Measurements from ENCODE around the gene JMJD4. TPM values are rescaled to one million over a fixed set of nuclear protein-coding genes. Genes with fewer than 3 reads are reported as not detected.

JMJD4 gene
- total and polyA plus RNA-seq, 2 of the 4 experiments (the other 2 are of a cell fraction) = 24.6 to 28.5 TPM

DNA sequence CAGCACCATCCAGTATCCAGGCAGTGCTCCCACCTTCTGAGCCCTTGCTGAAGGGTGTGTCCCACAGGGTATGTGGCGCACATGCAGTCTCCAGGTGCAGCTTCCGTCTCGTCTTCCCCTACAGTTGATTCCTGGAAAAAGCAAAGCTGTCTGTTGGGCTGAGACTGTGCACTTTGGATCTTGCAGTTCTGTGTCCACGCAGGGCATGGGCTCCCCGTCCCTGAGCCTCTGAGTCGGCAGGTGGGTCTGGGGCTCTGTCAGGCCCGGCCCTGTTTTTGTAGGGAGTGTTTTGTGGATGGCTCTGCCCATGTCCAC lies 33.0 kb upstream of the JMJD4 start:
- no peak overlapping the region for H3K14ac ChIP-seq (replicated peaks; ENCODE audit: low read depth, low read length)
- intact Hi-C loops (cut with micrococcal nuclease) (no loop called here), dilution Hi-C loops (cut with HindIII; ENCODE audit: low sequenced_read_pairs, unreplicated experiment) (no loop called here), in situ Hi-C loops (cut with MboI; ENCODE audit: low sequenced_read_pairs) (loop anchor here (10.0 kb wide), 1 partner anchor 317 kb away; the partner anchor contains the start of gene ARF1)
- H3K4me3 ChIP-seq (ENCODE audit: insufficient read depth, low read depth, low read length) = no peak overlapping the region
- no peaks in the 10 kb centered on the region for H3K27me3 ChIP-seq (ENCODE audit: control insufficient read depth, insufficient read depth, low read length)
- H4K8ac ChIP-seq (ENCODE audit: low read depth in 2 of 2, low read length in 2 of 2) = no peak overlapping the region
- no peak overlapping the region for H2BK120ac ChIP-seq (ENCODE audit: low read depth, low read length)
- H3K4ac ChIP-seq (ENCODE audit: low read depth, low read length) = no peak overlapping the region
- H3K4me1 ChIP-seq (ENCODE audit: control insufficient read depth, insufficient read depth, low read length) = peaks cover 10% of the 10 kb centered on the region
- CTCF ChIA-PET = no interaction called here
- BruUV-seq (replicated peaks) = no TSS peak
- peaks cover 9% of the 10 kb centered on the region for H3K9me1 ChIP-seq (ENCODE audit: insufficient read depth, low read length)
- peaks cover 28% of the 10 kb centered on the region for H3K36me3 ChIP-seq (ENCODE audit: control insufficient read depth, insufficient read depth, low read length)
- H3K4me2 ChIP-seq (ENCODE audit: low read depth, low read length) = no peak overlapping the region
- no peak overlapping the region for H2AK5ac ChIP-seq (ENCODE audit: low read depth, low read length)
- H3K79me1 ChIP-seq (ENCODE audit: low read depth in 1 of 2, low read length in 2 of 2) = peaks cover 5 to 39% of the 10 kb centered on the region in 2 experiments; a peak in 3 of 4 replicates
- POLR2A ChIA-PET (ENCODE audit: unreplicated experiment) = no interaction called here
- DNase-seq = no peak
- H2AFZ ChIP-seq (replicated peaks; ENCODE audit: low read length, poor library complexity) = no peak overlapping the region
- peaks cover 27% of the 10 kb centered on the region for H4K20me1 ChIP-seq (ENCODE audit: insufficient read depth, low read length)
- H3K23ac ChIP-seq (ENCODE audit: low read depth, low read length) = no peak overlapping the region
- TF ChIP-seq MAZ (IDR thresholded peaks at IDR 0.05; ENCODE audit: borderline replicate concordance, low read depth, low read length) = no peak
- no peak for TF ChIP-seq RAD21 (IDR thresholded peaks at IDR 0.05; ENCODE audit: low read length)
- no peak for TF ChIP-seq FOS (IDR thresholded peaks at IDR 0.05; ENCODE audit: low read depth, low read length)
- no peaks in the 10 kb centered on the region for H3K9me3 ChIP-seq (ENCODE audit: control insufficient read depth, insufficient read depth, low read length)
- WGBS, 2 experiments (ENCODE audit: extremely low coverage in 2 of 2, insufficient read length in 1 of 2) = 100% methylated on average over 3 of the region's 7 CpGs; no CpG with 5 or more reads in 1 of the 2 experiments
- no peak overlapping the region for H3K56ac ChIP-seq (ENCODE audit: extremely low read depth, insufficient read depth, low read length)
- H2BK20ac ChIP-seq (ENCODE audit: low read depth, low read length) = no peak overlapping the region
- H3K9ac ChIP-seq (ENCODE audit: low read depth, low read length) = no peak overlapping the region
- H3K27ac ChIP-seq (ENCODE audit: insufficient read depth, low read length) = no peak overlapping the region
- H2BK5ac ChIP-seq (ENCODE audit: low read depth, low read length, poor library complexity, severe bottlenecking) = no peak overlapping the region
- H4K5ac ChIP-seq (ENCODE audit: low read depth, low read length) = no peak overlapping the region
- H4K91ac ChIP-seq (ENCODE audit: insufficient read depth, low read depth, low read length) = no peak overlapping the region
- no peak overlapping the region for H3K18ac ChIP-seq (ENCODE audit: low read depth, low read length)
- H2BK15ac ChIP-seq (ENCODE audit: low read depth, low read length) = no peak overlapping the region
- no peak for ATAC-seq (ENCODE audit: low read depth)
- H2AK9ac ChIP-seq (replicated peaks; ENCODE audit: low read depth, low read length, poor library complexity) = no peak overlapping the region
